Eye (tissue), 1 donor: ENCODE results near the gene IL1RN.
A peak's percentile ranks its signal among the peaks of the same experiment; 100 is the strongest.

Experiments
- DNase-seq: peaks from one replicate; pipeline ENCODE4 v3.0.0-alpha.2; 2015

IL1RN gene

GRCh38 chr2:113104054-113104611 is 23.3 kb upstream of the IL1RN start:
- DNase-seq: no peak

- DNase-seq: no peak
These were observed 22.2 kb upstream of the IL1RN start for GRCh38 chr2:113105047-113105785.

- DNase-seq: no peak
These were observed 16.3 kb upstream of the IL1RN start for GRCh38 chr2:113111121-113111520.

- DNase-seq: no peak
These were observed 15.5 kb upstream of the IL1RN start for GRCh38 chr2:113111823-113112287.

- DNase-seq: no peak
These were observed 15.0 kb upstream of the IL1RN start for GRCh38 chr2:113112441-113112840.

- no peak for DNase-seq
These were observed 14.5 kb upstream of the IL1RN start for GRCh38 chr2:113112871-113113270.

- no peak for DNase-seq
These were observed 13.6 kb upstream of the IL1RN start for GRCh38 chr2:113113807-113114206.

GRCh38 chr2:113114224-113114945 is 13.0 kb upstream of the IL1RN start:
- DNase-seq: no peak

GRCh38 chr2:113114996-113115395 is 12.4 kb upstream of the IL1RN start:
- no peak for DNase-seq

GRCh38 chr2:113116100-113116958 is 11.1 kb upstream of the IL1RN start:
- no peak for DNase-seq

GRCh38 chr2:113117541-113118262 is 9.7 kb upstream of the IL1RN start:
- DNase-seq: peak; percentile 59

GRCh38 chr2:113118263-113118657 is 9.1 kb upstream of the IL1RN start:
- no peak for DNase-seq

GRCh38 chr2:113119111-113119510 is 8.3 kb upstream of the IL1RN start:
- no peak for DNase-seq

- no peak for DNase-seq
These were observed 6.5 kb upstream of the IL1RN start for GRCh38 chr2:113120861-113121260.

- no peak for DNase-seq
These were observed 5.0 kb upstream of the IL1RN start for GRCh38 chr2:113122364-113122763.

GRCh38 chr2:113123726-113124125 is 3.7 kb upstream of the IL1RN start:
- no peak for DNase-seq

- no peak for DNase-seq
These were observed 3.0 kb upstream of the IL1RN start for GRCh38 chr2:113124181-113124961.

- no peak for DNase-seq
These were observed 2.2 kb upstream of the IL1RN start for GRCh38 chr2:113124984-113125855.

GRCh38 chr2:113127646-113128570 is 510 bp downstream of the IL1RN start:
- DNase-seq: no peak
